GM19372 (cell line): ENCODE results near the gene ZIC3.
"Not testable (repeated sequence)": the region's sequence is repeated elsewhere in the genome, so short reads cannot be mapped to it uniquely, and the experiment has no call there.

Experiments
- ATAC-seq: cut with Tn5 transposase; IDR thresholded peaks from one replicate; pipeline ENCODE4 v1.9.1; 2021; ENCODE audit warnings: mild to moderate bottlenecking, low read depth, moderate library complexity; ENCODE audit not compliant: unreplicated experiment

The ZIC3 gene

DNA sequence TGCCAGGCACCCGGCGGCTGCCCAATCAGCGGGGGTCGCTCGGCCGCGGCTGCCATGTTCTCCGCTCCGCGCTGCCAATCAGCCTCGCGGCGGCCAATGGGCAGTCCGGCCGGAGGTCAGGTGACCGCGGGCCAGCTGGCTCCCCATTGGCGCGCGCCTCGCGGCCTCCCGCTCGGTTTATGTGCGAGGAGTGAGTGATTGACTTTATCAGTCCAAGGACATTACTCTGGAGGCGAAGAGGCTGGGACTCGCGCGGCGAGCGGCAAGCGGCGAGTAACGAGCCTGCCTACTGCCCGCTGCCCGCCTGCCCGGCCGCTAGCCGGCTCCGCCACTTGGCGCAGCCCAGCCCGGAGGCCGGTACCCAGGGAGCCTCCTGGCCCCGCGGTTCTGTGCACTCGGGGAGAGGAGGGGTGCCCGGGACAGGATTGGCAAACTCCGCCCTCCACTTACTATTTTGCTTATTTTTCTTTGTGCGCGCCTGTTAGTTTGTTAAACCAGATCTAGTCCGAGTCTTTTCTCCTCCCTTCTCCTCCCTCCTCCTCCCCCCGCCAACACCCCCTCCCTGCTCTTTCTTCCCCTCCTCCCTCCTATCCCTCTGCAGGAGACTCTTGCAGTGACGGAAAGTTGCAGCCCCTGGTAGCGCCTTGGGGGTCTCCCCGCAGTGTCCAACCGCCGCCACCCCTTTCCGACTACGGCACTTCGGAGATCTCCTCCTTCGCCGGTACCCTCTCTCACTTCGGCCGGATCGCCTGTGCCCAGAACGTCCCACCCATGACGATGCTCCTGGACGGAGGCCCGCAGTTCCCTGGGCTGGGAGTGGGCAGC lies at the start of gene ZIC3:
Gene ZIC3 (plus strand): TSS at position 207 of the 825 bp plus-strand sequence. CDS start 565 bp downstream, at position 772.
- no peak for ATAC-seq

DNA sequence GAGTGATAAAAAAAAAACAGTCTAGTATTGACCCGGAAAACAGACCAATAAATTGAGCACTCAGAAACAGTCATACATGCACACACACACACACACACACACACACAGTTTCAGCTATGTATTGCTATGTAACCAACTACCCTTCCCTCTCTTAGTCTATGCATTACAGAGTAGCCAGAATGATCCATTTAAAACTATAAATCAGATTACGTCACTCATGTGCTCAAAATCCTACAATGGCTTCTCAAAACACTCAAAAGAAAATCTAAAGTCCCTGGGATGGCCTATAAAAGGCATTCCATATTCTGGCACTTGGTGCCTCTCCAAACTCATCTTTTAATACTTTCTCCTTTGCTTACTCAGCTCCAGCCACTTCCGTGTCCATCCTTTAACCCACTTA lies 46.5 kb upstream of the ZIC3 start:
- ATAC-seq: no peak

DNA sequence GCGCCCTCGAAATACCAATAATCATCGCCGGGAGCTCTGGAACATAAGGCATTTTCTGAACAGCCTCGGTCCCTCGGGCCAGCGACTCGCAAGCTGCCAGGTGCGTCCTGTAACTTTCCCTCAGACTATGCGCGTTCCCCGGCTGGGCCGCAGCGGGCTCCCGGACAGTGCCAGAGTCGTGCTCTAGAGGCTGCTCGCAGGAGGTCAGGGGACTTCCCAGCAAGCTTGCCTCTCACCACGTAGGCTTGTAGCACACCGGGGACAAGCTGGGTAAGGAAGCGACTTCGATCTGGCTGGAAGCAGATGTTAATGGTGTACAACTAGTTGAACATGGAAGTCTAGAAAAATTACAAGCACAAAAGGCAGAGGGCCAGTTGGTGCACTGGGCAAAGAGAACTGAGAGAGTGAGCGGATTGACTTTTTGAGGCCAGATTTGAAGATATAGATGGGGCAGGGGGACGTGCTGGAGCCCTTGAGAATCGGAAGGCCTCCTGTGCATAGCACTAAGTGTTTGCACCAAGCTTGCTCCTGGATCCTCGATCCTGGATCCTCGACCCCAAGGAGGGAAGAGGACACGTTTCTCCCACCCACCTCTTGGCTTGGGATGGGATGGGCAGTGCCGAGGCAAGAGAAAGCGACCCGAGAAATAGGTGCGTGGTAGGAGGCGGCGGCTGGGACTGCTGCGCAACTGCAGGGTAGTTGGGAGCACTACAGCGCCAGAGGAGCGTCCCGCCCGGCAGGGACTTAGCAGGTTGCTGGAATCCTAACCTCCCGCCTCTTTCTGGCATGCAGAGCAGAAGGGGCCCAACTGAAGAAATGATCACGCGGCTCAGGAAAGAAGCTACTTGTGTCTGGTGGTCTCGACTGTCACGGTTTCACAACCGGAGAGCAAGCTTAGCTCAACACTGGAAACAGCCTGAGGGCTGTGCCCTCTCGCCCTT lies 19.9 kb upstream of the ZIC3 start:
- no peak for ATAC-seq

DNA sequence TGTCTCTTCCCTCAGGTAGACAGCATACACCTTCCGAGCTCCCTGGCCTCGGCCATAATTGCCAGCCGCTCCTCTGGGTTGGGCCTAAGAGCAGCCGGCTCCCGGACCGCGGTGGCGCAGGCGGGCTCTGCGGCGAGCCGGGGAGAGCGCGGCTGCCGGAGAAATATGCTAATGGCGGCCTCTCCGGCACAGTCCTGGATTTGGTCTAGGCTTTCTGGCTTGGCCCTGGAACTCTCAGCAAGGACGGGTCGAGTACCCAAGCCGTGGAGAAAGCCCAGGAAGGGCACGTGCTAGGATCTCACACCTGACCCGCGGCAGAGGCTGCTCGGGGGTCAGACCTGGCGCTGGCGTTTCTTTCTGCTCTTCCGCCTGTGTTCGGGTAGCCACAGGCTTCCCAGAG lies 18.6 kb upstream of the ZIC3 start:
- ATAC-seq: no peak

DNA sequence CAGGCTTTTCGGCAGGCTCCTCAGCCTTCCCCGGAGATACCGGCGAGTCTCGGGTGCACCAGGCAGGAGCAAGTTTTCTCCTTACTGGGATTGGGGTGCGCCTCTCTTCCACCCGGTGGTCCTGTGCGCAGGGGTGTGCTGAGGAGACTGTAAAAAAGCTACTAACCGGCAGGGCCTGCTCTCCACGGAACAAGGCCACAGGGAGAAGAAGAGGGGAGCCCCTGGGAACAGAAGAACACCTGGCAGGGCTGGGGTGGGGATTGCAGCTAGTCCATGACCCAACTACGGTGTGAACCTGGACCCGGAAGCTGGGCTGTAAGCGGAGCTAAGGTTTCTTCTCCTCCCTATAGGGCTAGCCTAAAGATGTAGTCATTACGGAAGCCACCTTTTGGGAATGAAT lies 17.7 kb upstream of the ZIC3 start:
- no peak for ATAC-seq

DNA sequence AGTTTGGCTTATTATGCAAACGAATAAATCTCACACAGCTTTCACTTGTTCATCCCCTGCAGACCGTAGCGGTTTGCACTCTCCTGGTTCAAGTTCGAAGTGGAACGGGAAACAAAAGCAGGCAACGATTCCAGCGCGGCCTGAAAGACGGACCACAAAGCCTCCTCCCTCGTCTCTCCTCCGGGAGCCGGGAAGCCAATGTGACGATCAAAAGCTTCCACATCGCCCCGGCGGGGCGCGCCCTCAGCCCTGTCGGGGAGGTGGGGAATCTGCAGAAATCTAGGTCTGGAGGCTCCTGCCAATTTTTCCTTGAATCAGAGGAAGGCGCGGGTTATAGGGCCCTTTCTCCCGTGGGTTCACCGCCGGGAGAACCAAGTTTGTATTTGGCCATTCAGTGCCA lies 16.9 kb upstream of the ZIC3 start:
- no peak for ATAC-seq

DNA sequence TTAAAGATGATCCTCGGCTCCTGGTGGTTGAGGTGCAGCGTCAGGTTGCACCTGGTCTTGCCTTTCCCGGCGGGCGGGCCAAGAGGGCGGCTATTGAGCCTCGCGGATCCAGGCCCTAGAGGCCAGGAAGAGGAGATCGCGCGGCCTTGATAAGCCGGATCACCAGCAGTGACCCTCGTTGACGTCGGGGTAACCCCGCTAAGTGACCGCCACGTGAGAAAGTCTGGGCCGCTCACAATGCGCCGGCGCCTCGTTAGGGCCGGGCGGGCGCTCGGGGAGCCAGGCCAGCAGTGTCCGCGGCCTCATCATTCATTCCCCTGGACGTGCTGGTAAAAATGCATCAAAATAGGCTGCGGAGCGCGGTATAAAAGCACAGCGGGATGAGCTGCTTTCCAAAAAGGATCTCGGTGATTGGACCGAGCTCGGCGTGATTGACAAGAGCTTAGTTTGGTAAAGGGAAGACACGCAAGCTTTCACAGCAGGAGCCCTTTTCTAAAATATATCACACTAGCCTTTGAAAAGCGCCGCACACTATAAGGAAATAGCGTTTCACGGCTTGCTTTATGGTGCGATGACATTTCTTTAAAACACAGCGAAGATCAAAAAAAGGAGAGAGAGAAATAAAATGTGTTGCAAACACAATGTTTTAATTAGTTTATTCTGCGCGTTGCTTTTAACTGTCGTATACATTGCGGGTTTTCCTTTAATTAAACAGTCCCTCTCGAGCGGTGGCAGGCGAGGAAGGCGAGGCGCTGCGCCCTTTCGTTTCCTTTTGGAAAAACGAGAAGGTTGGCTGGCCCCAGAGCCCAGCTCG lies 15.9 kb upstream of the ZIC3 start:
- no peak for ATAC-seq

DNA sequence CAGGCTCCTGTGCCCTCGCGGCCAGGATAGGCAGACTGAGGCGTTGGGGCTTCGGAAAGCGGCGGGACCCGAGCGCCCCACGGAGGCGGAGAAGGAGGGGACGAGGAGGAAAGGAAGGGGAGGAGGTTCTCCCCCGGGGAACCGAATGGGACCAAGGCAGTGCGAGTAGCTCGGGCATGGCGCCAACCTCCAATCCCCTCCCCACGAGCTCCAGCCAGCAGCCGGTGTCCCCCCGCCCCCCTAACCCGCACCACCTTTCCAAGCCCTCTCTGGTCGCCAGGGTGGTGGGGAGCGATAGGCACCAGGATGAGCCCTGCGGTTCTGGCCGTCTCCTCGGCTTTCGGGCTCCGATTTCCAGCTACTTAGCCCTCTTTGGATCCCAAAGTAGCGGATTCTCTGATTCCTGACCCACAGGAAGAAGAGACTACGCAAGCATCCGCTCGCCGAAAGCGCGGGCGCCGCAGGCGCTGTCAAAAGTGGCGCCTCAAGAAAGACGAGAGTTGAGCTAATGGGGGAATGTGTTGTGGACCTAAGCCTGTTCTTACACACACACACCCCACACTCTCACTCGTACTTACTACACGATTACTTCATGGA lies 15.2 kb upstream of the ZIC3 start:
- ATAC-seq: no peak

DNA sequence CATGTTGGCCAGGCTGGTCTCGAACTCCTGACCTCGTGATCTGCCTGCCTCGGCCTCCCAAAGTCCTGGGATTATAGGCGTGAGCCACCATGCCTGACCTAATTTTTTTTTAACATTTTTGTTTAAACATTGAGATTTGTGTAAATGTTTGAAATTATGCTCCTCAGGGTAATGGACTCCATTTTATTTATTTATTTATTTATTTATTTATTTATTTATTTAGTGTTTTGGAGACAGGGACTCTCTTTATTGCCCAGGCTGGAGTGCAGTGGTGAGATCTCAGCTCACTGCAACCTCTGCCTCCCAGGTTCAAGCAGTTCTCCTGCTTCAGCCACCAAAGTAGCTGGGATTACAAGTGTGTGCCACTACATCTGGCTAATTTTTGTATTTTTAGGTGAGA lies 13.8 kb upstream of the ZIC3 start:
- not testable (repeated sequence) for ATAC-seq

DNA sequence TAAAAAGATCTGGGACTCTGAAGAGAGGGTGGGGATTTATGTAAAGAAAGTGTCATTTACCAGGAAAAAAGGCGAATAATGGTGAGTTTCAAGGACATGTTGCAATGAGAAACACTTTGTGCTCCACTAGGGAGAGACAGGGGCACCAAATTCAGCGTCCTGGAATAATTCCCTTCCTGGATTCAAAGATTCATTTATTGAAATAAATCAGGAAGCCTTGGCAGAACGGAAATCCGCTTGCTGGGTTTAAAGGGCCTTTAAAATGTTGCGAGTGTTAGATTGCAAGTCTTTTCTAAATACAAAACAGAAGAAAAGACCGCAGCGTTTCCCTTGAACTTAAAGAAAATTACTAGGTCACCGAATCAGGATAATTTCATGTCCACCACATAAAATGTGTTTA lies 3.8 kb upstream of the ZIC3 start:
- ATAC-seq: no peak

DNA sequence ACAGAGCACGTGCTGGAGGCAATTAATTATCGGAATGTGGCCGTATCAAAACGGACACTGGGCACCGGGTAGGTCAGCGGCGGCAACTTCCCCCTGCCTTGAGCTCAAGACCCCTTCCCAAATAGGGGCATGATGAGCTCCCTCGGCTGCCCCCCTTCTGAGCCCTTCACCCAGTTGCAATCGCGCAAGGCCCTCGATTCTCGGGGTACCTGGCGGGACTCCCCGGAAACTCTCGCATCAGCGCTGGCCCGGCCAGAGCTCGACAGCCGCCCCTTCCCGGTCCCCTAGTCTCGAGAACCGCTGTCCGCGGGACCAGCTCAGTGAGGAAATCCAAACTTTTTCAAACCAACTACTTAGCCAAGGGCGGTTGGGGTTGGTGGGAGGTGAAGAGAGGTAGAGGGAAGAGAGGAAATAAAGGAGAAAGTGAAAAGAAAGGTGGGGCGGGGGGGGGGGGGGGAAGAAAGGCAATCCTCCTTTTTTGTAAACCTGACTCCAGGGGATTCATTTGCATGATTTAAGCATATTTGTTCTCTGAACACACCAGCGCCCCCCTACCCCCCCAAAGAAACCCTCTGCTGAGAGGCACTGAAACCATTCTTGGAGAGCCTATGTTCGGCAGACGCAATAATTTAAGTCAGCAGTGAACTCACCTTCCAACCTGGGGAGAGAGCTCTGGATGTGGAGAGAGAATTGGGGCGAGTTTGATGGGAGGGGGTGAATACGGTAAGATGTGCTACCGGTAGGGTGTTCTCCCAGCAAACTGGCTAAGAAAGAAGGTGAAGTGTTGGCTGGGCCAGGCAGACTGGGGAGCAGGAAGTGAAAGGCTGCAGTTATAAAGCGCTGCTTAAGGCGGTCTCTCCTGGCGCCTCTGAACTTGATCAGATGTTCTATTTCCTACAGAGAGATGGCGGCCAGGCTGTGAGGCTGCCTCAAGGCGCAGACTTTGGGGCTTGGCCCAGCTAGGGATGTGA lies 2.0 kb upstream of the ZIC3 start:
- ATAC-seq: no peak

DNA sequence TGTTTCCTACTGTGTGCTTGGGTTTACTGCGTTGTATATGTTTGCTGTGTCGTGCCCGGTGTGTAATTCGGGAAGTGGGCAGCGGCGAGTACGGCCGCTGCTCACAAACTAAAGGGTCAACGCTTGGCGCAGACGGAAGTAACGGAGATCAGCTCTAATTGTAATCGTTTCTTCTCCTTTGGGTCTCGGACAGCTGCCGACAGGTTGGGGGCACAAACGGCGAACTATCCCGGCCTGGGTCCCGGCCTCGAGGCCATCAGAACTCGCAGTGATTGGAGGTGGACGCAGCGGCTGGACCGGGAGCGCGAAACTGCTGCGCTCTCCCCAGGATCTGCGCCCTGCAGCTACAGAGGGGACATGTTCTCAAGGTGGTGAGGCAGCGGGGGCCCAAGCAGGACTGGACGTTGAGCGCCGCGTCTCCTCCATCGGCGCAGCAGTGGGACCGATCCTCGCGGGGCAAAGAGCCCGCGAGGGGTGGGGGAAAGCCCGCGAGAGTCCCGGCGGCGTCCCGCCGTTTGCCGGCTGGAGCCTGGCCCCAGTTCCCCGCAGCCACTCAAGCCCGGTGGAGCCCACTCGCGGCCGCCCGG lies 516 bp upstream of the ZIC3 start:
- no peak for ATAC-seq

DNA sequence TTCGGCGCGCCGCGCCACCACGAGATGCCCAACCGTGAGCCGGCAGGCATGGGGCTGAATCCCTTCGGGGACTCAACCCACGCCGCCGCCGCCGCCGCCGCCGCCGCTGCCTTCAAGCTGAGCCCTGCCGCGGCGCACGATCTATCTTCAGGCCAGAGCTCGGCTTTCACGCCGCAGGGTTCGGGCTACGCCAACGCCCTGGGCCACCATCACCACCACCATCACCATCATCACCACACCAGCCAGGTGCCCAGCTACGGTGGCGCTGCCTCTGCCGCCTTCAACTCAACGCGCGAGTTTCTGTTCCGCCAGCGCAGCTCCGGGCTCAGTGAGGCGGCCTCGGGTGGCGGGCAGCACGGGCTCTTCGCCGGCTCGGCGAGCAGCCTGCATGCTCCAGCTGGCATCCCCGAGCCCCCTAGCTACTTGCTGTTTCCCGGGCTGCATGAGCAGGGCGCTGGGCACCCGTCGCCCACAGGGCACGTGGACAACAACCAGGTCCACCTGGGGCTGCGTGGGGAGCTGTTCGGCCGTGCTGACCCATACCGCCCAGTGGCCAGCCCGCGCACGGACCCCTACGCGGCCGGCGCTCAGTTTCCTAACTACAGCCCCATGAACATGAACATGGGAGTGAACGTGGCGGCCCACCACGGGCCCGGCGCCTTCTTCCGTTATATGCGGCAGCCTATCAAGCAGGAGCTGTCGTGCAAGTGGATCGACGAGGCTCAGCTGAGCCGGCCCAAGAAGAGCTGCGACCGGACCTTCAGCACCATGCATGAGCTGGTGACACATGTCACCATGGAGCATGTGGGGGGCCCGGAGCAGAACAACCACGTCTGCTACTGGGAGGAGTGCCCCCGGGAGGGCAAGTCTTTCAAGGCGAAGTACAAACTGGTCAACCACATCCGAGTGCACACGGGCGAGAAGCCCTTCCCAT lies 1.1 kb downstream of the ZIC3 start:
- ATAC-seq: no peak

DNA sequence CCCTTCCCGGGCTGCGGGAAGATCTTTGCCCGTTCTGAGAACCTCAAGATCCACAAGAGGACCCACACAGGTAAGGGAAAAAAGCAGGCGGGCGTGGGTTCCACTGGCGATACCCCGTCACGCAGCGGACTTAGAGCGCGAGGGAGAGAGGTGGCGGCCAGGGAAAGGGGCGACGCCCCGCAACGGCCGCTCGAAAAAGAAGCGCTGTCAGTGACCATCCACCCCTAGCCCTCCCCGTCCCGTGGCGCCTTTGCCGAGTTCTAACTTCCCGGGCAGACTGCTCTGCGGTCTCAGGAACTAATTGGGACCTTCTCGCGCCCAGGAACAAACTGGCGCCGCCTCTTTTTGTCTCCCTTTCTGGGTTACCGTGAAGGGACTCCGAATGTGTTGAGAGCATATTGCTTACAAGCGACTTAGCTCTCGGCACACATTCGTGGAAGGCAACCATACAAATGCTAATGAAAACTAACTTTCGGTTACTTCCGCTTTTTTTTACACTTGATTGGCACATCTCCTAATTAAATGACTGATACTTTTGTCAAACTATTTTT lies 1.8 kb downstream of the ZIC3 start:
- no peak for ATAC-seq

DNA sequence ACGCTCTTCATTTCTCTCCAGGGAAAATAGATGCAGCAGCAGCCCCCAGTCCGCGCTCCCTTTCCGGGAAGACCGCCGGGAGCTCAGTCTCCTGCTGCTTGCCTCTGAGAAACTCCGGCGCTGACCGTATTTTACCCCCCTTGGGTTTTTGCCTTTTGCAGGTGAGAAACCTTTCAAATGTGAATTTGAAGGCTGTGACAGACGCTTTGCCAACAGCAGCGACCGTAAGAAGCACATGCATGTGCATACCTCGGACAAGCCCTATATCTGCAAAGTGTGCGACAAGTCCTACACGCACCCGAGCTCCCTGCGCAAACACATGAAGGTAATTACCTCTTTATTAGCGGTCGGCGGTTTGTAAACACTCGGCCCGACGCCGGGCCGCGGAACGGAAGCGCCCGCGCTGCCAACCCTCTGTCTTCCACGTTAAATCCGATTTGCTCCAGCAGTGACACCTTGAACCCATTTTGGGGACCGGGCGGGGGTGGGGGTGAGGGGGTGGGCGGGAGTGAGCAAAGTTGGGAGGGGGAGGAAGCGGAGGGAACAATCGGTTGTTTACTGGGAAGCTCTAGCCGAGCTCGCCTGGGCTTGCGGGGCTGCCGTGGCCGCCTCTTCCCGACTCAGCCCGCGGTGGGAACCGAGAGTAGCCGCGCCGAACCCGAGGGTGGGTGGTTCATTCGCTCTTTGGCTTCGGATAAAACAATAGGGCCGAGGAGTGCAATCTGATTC lies 3.0 kb downstream of the ZIC3 start:
- ATAC-seq: no peak

DNA sequence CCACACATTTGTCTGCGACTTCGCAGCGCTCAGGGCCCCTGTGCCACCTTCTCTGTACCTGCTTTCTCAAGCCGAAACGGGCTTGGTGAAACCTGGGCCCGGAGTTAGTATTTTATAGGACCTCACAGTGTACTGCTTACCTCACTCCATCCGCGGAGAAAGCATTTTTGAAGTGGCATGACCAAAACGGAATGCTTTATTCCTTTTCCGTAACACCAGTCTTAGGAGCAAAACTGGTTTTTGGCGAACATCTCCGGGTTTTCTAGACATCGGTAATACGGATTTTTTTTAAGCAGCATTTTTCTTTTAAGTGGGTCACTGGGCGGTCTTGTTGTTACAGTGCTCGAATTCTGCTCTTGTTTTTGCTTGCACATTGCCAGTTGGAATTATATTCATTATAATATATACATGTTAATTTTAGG lies 3.6 kb downstream of the ZIC3 start:
- ATAC-seq: no peak
